HG03103 (cell line): ENCODE data around the gene FNDC3A.
"Not testable (repeated sequence)": the region's sequence is repeated elsewhere in the genome, so short reads cannot be mapped to it uniquely, and the experiment has no call there.

Experiments
- ATAC-seq: cut with Tn5 transposase; IDR thresholded peaks from one replicate; pipeline ENCODE4 v1.9.1; 2021; ENCODE audit warnings: low read depth; ENCODE audit not compliant: unreplicated experiment

FNDC3A gene

DNA sequence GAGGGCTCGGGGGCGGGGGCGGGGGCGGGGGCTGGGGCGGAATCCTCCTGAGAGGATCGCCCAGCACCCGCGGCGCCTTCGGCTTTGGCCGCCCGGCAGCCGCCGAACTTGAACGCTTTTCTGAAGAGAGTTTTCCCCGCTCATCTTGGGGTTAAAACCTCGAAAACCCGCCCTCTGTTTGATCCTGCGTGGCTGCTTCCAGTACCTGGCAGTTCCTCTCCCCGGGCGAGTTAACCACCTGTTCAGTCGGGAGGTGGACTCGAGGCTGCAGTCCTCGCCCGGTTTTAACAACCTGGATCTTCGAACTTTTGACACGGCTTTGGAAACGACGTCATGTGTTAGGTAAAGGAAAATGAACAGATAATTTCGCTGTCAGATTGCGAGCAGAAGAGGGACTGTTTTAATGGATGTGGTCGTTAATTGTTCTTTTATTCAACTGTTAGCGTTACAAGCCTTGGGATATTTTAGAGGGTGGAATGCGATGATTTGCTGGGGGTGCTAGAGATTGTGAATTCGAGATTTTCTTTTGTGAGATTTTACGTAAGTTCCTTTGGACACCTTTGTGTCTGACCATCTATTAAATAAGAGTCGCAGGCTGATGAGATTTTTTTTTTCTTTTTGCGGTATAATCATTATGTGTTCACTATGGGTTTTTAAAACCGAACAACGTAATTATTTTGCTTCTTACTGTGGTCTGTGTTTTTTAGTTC lies 1.0 kb downstream of the FNDC3A start:
- peak; percentile 3 for ATAC-seq

DNA sequence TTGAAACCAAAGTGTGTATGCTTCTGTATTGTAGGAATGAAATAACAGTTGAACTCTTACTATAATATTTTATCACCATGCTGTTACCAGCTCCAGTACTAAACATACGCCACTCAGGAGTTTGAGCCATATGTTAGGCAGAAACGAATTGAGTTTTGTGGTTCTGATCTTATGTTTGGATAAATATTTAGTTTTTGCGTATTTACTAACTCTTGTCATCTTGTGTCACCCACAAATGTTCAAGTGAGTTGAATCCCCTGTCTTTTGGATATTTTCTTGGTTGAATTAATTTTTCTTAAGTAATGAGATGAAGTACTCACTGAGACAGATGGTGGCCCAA lies 1.5 kb downstream of the FNDC3A start:
- ATAC-seq = no peak

DNA sequence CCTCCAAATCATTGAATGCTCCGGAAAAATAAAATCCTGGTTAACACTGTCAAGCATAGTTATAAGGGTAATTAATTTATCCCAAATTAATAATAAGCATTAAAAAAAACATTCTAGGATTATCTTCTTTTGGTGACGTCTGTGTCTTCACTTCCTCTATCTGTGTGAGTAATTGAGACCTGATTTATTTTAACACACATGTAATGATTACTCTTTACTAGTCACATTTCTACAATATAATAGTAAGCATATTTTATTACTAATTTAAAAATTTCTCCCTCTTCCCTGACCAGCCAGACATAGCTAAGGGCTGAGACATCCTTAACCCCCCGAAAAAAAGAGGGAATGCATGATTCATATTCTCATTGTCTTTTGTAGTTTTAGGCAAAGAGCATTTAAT lies 2.3 kb downstream of the FNDC3A start:
- ATAC-seq = no peak

DNA sequence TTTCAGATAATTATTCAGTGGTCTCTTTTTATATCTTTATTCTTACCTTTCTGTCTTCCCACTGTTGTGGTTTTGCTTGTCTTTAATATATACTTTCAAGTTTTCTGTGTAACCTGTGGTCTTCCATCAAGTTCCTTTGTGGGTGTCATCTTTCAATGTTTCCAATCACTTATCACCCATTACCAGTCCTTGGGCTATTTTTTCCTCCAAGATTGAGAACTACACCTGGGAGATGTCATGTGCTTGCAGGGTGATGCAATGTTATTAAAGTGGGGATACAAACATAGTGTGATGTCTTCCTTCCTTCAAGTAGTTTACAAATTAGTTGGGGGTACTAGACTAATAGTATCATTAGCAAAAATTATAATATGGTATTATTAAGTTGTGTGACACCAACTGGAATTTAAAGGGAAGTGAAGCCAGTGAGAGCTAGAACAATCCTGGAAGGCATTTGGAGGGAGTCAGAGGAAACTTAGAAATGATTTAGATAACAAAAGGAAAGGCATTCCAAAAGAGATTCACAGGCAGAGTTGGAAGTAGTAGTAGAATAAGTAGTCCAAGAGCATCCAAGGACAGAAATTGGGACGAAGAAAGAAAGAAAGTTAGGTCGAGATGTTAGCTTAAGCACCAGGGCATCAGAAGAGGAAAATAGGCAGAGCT lies 3.4 kb downstream of the FNDC3A start:
- no peak for ATAC-seq

DNA sequence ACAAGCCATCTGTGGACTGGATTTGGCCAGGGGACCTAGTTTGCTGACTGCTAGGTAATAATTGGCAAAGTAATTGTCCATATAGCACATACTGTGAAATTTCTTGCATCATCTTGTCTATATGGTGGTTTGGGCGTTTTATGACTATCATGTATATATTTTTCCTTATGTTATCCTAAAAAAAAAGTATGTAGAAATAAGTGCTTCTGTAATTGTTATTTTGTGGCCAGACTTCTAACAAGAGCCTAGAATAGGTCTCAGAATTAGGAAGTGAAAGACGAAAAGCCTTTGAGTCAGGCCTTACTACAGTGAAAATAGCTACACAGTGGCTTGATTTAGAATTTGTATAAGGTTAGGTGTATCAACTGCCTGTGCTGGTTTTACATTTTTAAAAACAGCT lies 4.2 kb downstream of the FNDC3A start:
- peak; percentile 46 for ATAC-seq

DNA sequence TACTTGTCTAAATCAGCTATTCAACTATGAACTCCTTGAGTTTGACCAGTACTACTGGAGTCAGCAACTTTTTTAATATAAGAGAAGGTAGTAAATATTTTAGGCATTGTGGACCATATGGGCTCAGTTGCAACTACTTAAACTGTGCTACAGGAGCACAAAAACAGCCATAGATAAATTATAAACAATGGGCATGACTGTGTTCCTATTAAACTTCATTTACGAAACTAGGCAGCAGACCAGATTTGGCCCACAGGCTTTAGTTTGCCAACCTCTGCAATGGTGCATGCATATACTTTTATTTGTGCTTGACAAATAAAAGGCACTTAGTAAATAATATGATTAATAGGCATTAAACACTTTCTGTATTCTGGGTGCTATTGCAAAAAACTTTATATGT lies 7.6 kb downstream of the FNDC3A start:
- no peak for ATAC-seq

DNA sequence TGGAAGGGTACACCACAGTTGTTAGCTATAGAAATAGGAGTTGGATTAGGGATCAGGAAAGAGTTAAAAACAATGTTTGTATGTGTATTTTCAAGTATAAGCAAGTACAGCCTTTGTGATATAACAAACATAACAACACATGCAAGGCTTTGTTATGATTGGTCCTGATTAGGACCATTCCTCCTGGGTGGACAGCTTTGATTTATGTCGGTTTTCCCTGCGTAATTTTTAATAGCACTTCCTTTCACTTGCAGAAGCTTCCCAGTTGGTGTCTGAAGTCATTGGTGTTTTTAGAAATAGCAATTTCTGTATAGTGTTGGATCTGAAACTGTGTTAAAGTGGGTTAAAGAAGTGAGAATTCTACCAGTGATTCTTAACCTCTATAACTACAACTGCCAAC lies 10.0 kb downstream of the FNDC3A start:
- no peak for ATAC-seq

DNA sequence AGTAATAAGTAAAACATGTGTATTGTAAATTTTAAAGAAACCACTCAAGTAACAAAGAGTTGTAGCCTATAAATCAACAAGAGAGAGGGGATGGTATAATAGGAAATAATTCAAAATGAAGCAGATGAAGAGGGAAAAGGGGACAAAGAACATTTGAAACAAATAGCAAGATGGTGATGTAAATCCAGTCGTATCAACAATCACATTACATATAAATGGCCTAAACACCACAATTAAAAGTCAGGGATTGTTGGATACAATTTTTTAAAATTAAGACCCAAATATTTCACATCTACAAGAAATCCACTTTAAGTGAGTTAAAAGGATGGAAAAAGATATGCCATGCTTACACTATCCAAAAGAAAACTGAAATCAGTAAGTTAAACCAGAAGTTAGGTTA lies 15.2 kb downstream of the FNDC3A start:
- no peak for ATAC-seq

DNA sequence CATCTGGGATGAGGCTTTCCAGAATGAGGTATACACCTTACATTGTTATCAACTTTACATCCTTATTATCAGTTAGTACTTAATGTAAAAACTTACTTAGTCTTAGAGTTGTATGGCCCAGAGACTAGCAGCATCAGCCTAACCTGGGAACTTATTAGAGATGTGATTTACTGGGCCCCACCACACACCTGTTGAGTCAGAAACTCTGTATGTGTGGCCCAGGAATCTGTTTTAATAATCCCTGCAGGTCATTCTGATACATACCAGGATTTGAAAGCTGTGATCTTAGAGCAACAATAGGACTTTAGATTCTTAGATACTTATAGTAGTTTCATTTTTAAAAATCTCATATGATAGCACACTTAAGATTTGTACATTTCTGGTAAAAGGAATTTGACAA lies 17.4 kb downstream of the FNDC3A start:
- ATAC-seq = no peak

DNA sequence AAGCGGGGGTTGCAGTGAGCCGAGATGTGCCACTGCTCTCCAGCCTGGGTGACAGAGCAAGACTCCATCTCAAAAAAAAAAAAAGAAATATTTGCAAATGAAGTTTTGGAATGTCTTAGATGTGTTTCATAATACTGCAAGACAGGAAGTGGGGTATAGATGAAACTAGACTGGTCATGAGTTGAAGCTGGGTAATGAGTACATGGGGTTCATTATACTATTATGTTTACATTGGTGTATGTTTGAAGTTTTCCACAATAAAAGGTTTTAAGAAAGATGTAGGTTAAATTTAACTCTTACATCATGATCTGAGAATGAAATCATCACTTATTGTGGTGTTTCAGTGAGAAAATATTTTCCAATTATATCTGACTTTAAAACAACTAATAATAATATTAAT lies 19.0 kb downstream of the FNDC3A start:
- ATAC-seq = peak; percentile 54

DNA sequence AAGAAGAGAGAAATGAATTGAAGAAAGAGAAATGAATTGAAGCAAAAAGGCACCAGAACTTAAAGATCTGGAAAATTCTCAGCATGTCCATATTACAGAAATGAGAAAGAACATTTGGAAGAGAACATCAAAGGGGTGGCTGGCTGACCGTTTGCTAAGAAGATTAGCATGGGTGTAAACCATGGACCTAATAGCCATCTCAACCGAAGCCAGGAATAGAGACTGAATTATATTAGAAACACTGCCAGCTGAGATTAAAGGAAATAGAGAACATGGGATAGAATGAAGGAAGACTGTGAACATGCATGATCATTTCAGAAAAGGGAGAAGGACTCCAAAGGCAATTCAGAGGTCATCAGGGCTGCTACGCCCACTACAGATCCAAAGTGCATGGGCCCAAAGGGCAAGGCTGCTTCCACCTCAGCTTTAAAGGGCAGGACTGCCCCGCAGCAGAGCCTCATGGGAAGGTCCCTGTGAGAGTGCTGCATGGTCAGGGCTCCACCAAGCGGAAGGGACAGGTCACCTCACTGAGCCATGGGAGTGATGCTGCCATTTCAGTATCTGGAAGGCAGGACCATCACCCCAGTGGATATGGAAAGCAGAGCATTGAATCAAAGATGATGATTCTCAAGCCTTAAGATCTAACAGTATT lies 23.1 kb downstream of the FNDC3A start:
- ATAC-seq = no peak

DNA sequence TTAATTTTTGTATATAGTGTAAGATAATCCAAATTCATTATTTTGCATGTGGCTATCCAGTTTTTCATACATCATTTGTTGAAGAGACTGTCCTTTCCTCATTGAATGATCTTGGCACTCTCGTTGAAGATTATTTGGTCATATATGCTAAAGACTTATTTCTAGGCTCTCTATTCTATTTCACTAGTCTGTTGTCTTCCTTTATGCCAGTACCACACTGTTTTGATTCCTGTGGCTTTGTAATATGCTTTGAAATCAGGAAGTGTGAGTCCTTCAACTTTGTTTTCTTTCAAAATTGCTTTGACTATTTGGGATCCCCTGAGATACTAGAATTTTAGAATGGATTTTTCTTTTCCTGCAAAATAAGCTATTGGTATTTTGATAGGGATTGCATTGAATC lies 24.5 kb downstream of the FNDC3A start:
- ATAC-seq = no peak

DNA sequence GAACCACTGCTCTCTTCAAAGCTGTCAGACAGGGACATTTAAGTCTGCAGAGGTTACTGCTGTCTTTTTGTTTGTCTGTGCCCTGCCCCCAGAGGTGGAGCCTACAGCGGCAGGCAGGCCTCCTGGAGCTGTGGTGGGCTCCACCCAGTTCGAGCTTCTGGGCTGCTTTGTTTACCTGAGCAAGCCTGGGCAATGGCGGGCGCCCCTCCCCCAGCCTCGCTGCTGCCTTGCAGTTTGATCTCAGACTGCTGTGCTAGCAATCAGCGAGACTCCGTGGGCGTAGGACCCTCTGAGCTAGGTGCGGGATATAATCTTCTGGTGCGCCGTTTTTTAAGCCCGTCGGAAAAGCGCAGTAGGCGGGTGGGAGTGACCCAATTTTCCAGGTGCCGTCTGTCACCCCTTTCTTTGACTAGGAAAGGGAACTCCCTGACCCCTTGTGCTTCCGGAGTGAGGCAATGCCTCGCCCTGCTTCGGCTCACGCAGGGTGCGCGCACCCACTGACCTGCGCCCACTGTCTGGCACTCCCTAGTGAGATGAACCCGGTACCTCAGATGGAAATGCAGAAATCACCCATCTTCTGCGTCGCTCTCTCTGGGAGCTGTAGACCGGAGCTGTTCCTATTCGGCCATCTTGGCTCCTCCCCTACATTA lies 43.4 kb downstream of the FNDC3A start:
- ATAC-seq = not testable (repeated sequence)

DNA sequence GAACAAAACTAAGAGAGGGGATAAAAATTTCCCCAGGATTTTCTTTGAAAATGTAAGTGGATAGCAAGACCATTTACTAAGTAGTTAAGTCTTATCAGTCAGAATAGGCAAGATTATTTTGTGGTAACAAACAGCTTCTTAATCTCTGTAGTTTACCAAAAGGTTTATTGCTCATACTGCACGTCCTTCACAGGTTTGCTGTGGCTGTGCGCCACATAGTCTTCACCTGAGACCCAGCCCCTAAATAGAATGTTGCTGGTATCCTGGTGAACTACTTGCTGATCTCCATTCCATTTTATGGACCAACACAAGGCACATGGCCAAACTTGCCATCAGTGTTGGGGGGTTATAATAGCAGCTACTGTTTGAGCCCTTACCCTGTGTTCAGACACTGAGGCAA lies 44.6 kb downstream of the FNDC3A start:
- no peak for ATAC-seq

DNA sequence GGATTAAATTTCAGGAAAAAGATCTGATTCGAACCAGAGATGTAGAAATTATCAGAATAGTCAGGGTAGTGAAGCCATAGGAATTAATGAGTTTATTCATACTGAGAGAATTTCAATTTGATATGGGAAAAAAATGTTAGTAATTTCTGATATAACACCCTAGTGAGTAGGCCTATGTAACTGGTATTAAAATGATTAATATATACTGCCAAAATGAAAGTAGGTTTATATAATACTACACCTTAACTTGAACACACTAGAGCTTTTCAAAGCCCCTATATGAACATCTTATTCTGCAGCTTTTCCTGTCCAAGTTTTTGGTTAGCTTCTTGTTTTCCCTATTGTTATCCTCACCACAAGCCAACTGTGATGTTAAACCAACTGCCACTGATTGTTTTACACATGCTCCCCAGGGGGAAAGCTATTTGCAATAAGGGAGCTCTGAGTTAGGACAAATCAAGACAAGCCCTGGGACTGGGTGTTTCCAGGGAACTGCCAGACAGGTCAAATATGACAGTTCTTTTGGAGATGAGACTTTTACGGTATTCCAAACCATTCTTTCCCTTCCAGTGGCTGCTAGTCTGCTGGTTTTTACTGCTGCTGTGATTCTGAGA lies 45.3 kb downstream of the FNDC3A start:
- no peak for ATAC-seq

DNA sequence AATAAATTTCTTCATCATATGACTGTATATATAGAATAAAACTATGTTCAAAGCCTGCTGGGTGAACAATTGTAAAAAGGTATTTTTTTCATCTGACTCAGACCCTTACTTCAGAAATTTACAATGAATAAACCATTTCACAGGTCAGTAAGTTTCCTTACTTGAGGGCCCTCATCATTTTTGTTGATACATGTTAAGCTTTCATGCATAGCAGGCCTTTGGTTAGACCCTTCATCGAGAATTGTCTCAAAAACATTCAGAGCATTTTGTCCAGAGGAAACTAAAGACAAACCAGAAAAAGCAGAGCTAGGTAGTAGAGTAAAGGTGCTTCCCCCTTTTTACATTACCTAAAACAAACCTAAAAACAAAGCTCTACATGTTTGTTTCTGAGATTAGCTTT lies 46.2 kb downstream of the FNDC3A start:
- no peak for ATAC-seq

DNA sequence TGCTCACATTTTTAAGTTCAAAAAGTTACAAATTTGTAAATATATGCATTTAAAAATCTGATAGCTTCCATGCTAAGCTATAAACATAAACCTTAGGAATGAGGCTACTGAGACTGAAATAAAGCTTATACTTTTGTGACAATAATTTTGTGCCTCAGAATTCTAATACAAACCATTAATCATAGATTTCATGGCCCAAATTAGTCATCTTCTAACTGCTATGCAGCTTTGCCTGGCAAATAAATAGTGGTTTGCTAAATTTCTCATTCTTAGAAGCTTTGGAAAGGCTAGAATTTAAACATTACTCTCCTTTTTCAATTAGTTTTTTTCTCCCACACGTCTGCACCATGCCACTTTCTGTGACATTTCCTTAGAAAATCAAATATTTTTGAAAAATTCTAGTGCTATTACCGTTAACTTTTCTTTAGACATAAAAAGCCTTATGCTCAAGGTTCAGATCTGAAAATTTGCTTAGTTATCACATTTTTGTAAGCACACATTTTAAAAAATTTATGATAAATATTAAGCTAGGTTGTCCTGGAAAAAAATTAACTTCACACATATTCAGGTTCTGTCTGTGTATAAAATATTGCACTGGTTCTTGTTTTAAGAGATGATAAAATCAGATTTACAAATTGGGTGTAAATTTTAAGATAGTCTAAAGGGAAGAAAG lies 46.9 kb downstream of the FNDC3A start:
- ATAC-seq = no peak

DNA sequence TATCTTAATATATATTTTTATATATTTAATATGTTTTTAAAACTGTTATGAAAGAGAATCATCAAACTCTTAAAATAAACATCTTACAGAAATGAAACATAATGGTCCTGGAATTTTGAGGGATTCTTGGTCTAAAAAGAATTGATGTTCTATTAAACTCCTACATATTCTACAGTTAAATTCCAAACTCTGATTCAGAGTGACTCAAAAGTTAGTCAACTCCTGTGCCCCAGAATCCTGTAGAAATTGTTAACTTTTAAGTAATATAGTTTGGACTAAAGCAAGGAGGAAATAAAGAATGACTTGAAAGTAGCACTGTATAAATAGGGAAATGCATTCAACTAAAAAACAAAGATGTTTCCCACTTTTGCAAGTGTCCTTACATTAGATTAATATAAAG lies 47.7 kb downstream of the FNDC3A start:
- ATAC-seq = no peak

DNA sequence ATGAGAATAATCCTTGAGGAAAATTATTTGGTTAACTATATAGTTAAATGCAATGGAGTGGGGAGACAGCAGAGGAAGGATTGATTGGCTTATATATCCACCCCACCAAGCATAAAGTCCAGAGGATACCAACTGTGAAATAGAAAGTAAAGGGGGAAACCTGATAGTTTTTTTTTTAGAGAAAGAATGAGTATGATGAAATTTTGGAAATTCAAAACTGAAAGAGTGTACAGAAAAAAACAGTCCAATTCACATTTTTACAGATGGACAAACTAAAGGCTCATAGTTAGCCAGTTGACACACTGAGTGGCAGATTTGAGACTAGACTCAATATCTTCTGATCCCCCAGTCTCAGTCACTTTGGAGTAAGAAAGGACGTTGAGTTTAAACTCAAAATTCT lies 51.1 kb downstream of the FNDC3A start:
- no peak for ATAC-seq

DNA sequence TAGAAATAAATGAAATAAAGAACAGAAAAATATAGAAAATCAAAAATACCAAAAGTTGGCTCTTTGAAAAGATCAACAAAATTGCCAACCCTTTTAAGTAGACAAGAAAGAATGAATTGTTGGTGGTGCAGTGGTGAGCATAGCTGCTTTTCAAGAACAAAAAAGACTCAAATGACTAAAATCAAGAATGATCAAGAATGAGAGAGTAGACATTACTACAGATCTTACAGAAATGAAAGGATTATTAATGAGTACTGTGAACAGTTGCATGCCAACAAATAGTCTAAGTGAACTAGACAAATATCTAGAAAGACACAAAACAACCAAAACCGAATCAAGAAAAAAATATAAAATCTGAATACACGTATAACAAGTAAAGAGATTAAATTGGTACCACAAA lies 53.9 kb downstream of the FNDC3A start:
- no peak for ATAC-seq

DNA sequence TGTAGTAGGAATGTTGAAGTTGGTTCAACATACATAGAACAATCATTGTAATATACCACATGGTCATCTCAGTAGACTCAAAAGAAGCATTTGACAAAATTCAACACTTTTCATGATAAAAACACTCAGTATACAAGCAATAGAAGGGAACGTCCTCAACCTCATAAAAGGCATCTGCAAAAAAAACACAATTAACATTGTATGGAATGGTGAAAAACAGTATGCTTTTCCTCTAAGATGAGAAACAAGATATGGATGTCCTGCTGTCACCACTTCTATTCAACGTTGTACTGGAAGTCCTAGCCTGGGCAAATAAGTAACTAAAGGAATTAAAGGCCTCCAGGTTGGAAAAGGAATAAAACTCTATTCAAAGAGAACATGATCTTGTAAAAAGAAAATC lies 54.5 kb downstream of the FNDC3A start:
- ATAC-seq = no peak
